Measurements from ENCODE around the gene TCF12.

The TCF12 gene

DNA sequence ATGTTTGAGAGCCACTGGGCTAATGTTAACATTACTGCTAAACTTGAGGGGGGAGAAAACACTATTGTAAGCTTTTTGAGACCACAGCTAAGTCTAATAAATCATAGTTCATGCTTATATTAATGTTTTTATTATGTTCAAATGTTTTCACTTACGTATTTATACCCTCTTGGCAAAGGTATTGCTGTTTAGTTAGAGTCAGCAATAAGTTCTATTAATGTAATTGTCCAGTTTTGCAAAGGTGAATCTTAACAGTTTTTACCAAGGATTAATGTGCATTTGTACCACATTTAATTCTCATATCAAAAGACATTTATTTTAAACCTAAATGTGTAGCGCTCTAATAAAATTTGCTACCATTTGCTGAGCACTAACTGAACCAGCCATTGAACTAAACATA is 251.2 kb downstream of the TCF12 start:
- no peak for DNase-seq (ENCODE audit: low read depth in 3 of 3)

DNA sequence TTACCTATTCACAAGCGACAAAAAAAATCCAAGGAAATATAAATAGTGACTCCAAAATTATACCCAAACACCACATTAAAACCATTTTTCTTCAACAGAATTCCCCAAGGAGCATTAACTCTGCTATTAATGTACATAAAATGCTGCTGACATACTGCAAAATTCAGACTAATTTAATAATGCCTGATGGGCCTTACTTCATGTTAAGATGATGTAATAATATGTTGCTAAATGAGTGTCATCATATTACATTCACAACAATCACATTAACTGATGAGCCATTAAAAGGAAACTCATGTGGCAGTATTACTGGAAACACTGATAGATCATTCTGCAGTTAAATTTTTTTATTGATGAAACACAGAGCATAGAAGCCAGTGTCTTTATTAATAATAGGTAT is 253.0 kb downstream of the TCF12 start:
- DNase-seq (ENCODE audit: low read depth in 3 of 3) = no peak

GRCh38 chr15:57172925-57173324 is 254.5 kb downstream of the TCF12 start:
- no peak for DNase-seq (ENCODE audit: low read depth in 3 of 3)

GRCh38 chr15:57183041-57183440 is 264.6 kb downstream of the TCF12 start:
- DNase-seq (ENCODE audit: low read depth in 3 of 3) = no peak

- DNase-seq (ENCODE audit: low read depth in 3 of 3) = no peak
These were observed 265.3 kb downstream of the TCF12 start for GRCh38 chr15:57183614-57184344.

DNA sequence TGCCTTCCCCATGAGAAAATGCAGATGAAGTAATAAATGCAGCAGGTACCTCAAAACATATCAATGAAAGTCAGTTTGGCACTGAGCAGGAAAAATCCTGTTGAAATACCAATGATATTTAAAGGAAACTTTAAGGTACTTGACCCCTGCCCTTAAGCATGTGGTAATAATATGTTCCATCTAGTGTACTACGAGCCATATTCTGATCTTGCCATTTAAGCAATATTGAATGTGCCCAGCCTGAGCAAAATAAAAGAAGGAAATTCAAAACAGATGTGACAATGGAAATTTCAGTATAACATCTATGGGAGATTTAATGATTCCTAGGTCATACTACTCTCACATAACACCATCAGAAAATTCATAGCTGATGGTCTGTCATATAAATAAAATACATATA is 266.1 kb downstream of the TCF12 start:
- DNase-seq (ENCODE audit: low read depth in 3 of 3) = no peak

- no peak for DNase-seq (ENCODE audit: low read depth in 3 of 3)
These were observed 267.1 kb downstream of the TCF12 start for GRCh38 chr15:57185507-57186074.

DNA sequence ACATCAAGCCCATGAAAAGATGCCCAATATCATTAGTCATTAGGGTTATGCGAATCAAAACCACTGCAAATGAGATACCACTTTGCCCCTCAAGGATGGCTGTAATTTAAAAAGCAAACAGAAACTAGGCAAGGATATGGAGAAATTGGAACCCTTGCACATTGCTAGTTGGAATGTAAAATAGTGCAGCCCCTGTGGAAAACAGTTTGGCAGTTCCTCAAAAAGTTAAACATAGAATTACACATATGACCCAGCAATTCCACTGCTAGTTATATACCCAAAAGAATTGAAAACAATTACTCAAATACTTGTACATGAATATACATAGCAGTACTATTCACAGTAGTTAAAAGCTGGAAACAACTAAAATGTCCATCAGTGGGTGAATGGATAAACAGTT is 271.0 kb downstream of the TCF12 start:
- DNase-seq (ENCODE audit: low read depth in 3 of 3) = no peak

- DNase-seq (ENCODE audit: low read depth in 3 of 3) = no peak
These were observed 271.8 kb downstream of the TCF12 start for GRCh38 chr15:57190208-57190607.

DNA sequence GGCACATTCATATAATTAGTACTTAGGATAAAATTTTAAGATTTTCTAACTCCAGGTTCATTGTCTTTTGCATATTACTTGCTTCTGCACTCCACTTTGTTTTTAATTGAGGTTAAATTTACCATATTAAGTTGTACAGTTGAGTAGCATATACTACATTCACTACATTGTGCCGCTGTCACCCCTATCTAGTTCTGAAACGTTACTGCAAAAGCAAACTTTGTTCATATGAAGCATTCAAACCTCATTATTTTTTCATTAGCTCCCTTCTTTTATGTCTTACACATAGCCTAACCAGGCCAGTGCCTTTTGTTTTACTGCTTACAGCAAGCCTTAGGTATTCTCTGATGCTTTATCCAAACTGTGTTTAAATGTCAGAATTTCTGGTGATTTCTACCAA is 274.7 kb downstream of the TCF12 start:
- no peak for DNase-seq (ENCODE audit: low read depth in 3 of 3)

DNA sequence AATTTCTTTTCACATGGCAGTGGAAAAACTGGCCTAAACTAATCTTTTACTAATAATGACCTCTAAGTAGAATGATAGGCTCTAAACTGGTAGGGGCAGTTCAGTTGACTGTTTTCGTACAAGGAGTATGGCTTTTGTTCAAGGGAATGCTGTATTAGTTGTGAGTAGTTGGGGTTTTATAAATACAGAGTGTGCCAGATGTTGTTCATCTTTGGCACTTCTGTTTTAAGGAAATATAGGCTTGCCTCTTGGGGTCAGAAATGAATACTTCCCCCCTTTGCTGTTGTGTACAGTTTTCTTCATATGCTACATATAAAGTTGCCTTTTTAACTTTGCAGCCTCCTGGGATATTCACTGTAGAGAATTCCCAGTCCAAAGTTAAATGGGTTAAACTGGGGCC is 276.9 kb downstream of the TCF12 start:
- DNase-seq (ENCODE audit: low read depth in 3 of 3) = no peak

DNA sequence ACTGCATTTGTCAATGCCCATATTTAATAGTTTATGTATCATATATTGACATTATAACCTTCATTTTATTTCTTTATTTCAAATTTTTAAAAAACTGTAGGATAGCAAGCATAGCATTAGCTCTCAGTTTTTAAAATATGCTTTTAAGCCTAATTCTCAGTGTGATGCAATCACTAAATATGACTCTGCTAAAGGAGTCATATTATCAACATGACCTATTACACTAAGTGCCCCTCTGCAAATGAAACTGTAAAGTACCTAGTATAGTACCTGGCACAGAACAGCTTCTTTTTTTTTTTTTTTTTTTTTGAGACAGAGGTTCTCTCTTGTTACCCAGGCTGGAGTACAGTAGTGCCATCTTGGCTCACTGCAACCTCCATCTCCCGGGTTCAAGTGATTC is 278.4 kb downstream of the TCF12 start:
- no peak for DNase-seq (ENCODE audit: low read depth in 3 of 3)

GRCh38 chr15:57198131-57198530 is 279.7 kb downstream of the TCF12 start:
- no peak for DNase-seq (ENCODE audit: low read depth in 3 of 3)

GRCh38 chr15:57198654-57199291 is 280.3 kb downstream of the TCF12 start:
- DNase-seq (ENCODE audit: low read depth in 3 of 3) = no peak

DNA sequence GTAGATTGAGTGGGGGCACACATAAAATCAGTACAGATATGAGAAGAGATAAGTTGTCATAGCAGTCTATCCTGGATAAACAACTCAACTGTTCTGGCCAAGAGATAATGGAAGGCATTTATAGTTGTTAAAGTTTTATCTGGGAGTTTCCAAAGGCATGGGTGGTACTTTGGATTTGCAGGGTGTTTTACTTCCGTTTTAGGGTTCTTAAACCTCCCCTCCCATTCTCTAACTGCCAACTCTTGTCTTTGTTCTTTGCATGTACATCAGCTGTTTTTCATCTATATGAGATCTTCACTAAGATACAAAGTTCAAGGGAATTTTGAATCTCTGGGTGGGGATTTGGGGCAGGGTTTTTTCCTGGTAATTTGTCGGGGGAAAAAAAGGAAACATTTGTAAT is 283.1 kb downstream of the TCF12 start:
- no peak for DNase-seq (ENCODE audit: low read depth in 3 of 3)

GRCh38 chr15:57203906-57204305 is 285.5 kb downstream of the TCF12 start:
- DNase-seq (ENCODE audit: low read depth in 3 of 3) = no peak

- DNase-seq (ENCODE audit: low read depth in 3 of 3) = no peak
These were observed 286.8 kb downstream of the TCF12 start for GRCh38 chr15:57205027-57205855.

DNA sequence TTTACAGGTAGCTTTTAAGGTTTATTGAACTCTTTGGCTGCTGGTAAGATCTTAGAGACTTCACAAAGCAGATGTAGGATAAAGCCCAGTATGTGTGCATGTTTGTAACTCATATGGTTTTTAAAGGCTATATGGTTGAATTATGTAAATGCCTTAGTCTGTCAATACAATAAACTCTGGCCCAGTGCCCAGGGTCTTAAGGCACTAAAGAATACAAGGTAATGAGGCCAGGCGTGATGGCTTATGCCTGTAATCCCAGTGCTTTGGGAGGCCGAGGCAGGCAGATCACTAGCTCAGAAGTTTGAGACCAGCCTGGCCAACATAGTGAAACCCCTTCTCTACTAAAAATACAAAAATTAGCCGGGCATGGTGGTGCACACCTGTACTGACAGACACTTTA is 287.6 kb downstream of the TCF12 start:
- DNase-seq (ENCODE audit: low read depth in 3 of 3) = no peak

DNA sequence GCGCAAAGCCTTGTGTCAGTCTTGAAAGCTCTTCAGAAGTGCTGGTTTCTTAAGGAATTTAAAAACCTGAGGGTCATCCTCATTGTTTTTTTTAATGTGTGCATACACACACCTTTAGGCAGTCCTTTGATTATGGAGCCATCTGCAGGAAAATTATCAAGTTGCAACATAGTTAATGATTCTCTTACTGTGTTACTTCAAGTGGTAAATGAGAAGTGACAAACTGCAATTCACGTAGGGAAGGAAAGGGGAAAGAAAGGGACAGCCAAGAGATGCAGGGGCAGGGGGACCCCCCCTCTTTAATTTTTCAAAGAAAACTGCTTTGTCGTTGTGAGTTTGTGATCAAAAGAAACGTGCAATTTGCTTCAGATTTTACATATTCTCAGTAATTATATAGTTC is 295.4 kb downstream of the TCF12 start:
- no peak for DNase-seq (ENCODE audit: low read depth in 3 of 3)

DNA sequence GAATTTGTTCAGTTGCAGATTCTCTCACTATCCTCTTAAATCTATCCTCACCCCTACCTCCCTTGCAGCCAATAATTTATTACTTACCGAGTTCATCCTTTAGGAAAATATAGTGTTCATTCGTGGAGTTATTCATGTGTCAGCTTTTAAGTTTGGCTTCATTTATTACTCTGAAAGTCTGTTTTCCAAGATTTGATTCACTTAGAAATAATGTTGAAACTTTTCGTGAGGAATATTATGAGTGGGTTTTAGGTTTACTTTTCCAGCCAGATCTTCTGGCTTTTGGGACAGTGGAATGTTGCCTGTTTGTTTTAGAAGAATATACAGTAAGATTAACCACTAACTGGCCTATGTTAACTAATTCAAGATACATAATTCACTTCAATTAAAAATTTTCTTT is 296.9 kb downstream of the TCF12 start:
- no peak for DNase-seq (ENCODE audit: low read depth in 3 of 3)

DNA sequence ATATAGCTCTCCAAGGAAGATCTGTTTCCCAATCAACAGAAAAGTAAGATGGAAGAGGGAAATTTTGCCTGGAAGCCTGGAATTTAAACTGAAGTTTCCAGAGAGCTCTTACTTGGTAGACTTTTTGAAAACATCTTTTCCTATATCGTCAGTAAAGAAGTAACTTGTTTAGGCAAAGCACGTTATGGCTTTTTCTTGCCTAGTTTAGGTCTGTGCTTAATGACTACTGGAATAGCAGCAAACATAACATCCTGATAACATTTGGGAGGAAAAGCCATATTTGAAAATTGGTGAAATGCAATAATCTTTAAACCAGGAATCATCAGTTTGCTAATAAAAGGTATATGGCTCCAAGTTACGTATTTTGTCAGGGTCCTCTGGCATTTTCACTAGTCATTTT is 297.4 kb downstream of the TCF12 start:
- no peak for DNase-seq (ENCODE audit: low read depth in 3 of 3)

DNA sequence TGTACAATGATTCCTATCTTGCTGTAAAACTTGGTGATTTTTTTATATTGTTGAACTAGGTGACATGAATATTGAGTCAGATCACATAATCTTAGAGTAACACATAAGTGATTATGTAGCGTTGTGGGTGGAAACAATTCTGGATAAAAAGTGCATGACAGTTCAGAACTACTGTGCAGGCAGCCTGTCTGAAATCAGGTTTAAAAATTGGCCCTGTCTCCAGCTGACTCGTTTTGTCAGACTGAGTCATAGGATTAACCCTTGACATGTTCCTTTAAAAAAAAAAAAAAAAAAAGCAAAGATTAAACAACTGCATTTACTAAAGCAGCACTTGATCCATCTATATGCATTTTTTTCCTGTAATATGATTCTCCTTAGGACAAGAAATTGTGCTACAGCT is 297.8 kb downstream of the TCF12 start:
- no peak for DNase-seq (ENCODE audit: low read depth in 3 of 3)
